ENCODE results near the gene STAT4. TPM values are rescaled to one million over a fixed set of nuclear protein-coding genes. Genes with fewer than 3 reads are reported as not detected.

Gene STAT4
- total RNA-seq: 5.3 TPM

- peak; percentile 56 for DNase-seq (ENCODE audit: low spot score)
These were observed at the start of gene STAT4 for GRCh38 chr2:191150600-191151330. STAT4 (minus strand) TSS chr2:191150994; CDS start chr2:191148203, 2,791 bp downstream.

GRCh38 chr2:191199929-191200512 lies 49.2 kb upstream of the STAT4 start:
- no peak for DNase-seq (ENCODE audit: low spot score)

GRCh38 chr2:191198271-191198670 lies 47.5 kb upstream of the STAT4 start:
- no peak for DNase-seq (ENCODE audit: low spot score)

GRCh38 chr2:191197096-191197495 lies 46.3 kb upstream of the STAT4 start:
- no peak for DNase-seq (ENCODE audit: low spot score)

- no peak for DNase-seq (ENCODE audit: low spot score)
These were observed 44.2 kb upstream of the STAT4 start for GRCh38 chr2:191195021-191195420.

- no peak for DNase-seq (ENCODE audit: low spot score)
These were observed 40.2 kb upstream of the STAT4 start for GRCh38 chr2:191190861-191191552.

- DNase-seq (ENCODE audit: low spot score): no peak
These were observed 39.6 kb upstream of the STAT4 start for GRCh38 chr2:191190435-191190834.

- DNase-seq (ENCODE audit: low spot score): no peak
These were observed 38.4 kb upstream of the STAT4 start for GRCh38 chr2:191189112-191189635.

- DNase-seq (ENCODE audit: low spot score): no peak
These were observed 37.8 kb upstream of the STAT4 start for GRCh38 chr2:191188550-191189093.

GRCh38 chr2:191187105-191187829 lies 36.5 kb upstream of the STAT4 start:
- DNase-seq (ENCODE audit: low spot score): no peak

- no peak for DNase-seq (ENCODE audit: low spot score)
These were observed 33.7 kb upstream of the STAT4 start for GRCh38 chr2:191184457-191184856.

- DNase-seq (ENCODE audit: low spot score): no peak
These were observed 32.7 kb upstream of the STAT4 start for GRCh38 chr2:191183516-191183915.

- no peak for DNase-seq (ENCODE audit: low spot score)
These were observed 32.3 kb upstream of the STAT4 start for GRCh38 chr2:191183081-191183480.

- DNase-seq (ENCODE audit: low spot score): no peak
These were observed 29.9 kb upstream of the STAT4 start for GRCh38 chr2:191180713-191181112.

GRCh38 chr2:191180276-191180675 lies 29.5 kb upstream of the STAT4 start:
- DNase-seq (ENCODE audit: low spot score): no peak

- no peak for DNase-seq (ENCODE audit: low spot score)
These were observed 28.2 kb upstream of the STAT4 start for GRCh38 chr2:191178806-191179514.

GRCh38 chr2:191177751-191178736 lies 27.2 kb upstream of the STAT4 start:
- DNase-seq (ENCODE audit: low spot score): no peak

- DNase-seq (ENCODE audit: low spot score): no peak
These were observed 26.1 kb upstream of the STAT4 start for GRCh38 chr2:191176801-191177438.

- DNase-seq (ENCODE audit: low spot score): no peak
These were observed 25.5 kb upstream of the STAT4 start for GRCh38 chr2:191176305-191176704.
